Bronchial epithelial cell (primary cell): ENCODE data around the gene SELENOO. TPM values are rescaled to one million over a fixed set of nuclear protein-coding genes. Genes with fewer than 3 reads are reported as not detected.

Source experiments
- DNase-seq: peaks from one replicate; pipeline ENCODE4 v3.0.0-alpha.2; 2010; ENCODE audit warnings: low read depth
- FAIRE-seq: peaks from 2 replicates; lab custom pipeline; 2011; peaks lifted over from hg19 to GRCh38; lab: Jason Lieb, UNC
- H3K27me3 ChIP-seq: 2 replicates; pipeline ENCODE4 v1.5.1; 2011; ENCODE audit warnings: low read length; ENCODE audit not compliant: control insufficient read depth, insufficient read depth
- H3K36me3 ChIP-seq: 2 replicates; pipeline ENCODE4 v1.5.1; 2011; ENCODE audit warnings: low read length; ENCODE audit not compliant: control insufficient read depth, insufficient read depth
- H3K4me3 ChIP-seq: 2 replicates; pipeline ENCODE4 v1.5.1; 2011; ENCODE audit warnings: mild to moderate bottlenecking, low read depth, low read length, control low read depth
- total RNA-seq: library from RNA; depleted of rRNA; stranded (reverse); fragments of >200 nt; gene quantifications from 2 replicates; pipeline ENCODE4 v1.2.1, GENCODE V29; 2014
- TF ChIP-seq, protein P1 (sequence below): IDR thresholded peaks from 2 replicates; pipeline ENCODE4 v1.5.1; 2011; ENCODE audit warnings: mild to moderate bottlenecking, moderate library complexity, low read length, control low read depth, inconsistent platforms; ENCODE audit not compliant: insufficient read depth, severe bottlenecking

SELENOO gene
- total RNA-seq, 1 donor from 2014 or later, result 20.8 TPM

DNA sequence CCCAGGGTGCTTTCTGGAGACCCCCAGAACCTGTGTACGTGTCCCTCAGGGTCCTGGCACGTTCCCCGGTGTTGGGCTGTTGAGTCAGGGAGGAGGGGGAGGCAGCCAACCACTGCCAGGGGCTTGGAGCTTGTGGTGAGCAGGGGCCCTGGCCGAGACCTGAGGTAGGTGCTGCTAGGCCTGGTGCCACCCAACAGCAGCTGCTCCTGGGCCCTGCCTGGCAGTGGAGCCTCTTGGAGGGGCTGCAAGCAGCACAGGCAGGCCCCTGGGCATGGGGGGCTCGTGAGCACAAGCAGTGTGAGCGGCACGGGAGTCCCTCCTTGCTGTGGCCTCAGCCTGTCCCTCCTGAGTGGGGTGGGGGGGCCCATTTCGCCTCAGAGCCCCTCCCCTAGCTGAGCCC lies 7.2 kb upstream of the SELENOO start:
- FAIRE-seq, result no peak
- Histone ChIP-seq H3K4me3 (no peak overlapping the region), H3K27me3 (no peaks in the 10 kb centered on the region), H3K36me3 (peaks cover 29% of the 10 kb centered on the region)
- TF ChIP-seq, protein P1, sequence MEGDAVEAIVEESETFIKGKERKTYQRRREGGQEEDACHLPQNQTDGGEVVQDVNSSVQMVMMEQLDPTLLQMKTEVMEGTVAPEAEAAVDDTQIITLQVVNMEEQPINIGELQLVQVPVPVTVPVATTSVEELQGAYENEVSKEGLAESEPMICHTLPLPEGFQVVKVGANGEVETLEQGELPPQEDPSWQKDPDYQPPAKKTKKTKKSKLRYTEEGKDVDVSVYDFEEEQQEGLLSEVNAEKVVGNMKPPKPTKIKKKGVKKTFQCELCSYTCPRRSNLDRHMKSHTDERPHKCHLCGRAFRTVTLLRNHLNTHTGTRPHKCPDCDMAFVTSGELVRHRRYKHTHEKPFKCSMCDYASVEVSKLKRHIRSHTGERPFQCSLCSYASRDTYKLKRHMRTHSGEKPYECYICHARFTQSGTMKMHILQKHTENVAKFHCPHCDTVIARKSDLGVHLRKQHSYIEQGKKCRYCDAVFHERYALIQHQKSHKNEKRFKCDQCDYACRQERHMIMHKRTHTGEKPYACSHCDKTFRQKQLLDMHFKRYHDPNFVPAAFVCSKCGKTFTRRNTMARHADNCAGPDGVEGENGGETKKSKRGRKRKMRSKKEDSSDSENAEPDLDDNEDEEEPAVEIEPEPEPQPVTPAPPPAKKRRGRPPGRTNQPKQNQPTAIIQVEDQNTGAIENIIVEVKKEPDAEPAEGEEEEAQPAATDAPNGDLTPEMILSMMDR, result no peak
- DNase-seq, result no peak

DNA sequence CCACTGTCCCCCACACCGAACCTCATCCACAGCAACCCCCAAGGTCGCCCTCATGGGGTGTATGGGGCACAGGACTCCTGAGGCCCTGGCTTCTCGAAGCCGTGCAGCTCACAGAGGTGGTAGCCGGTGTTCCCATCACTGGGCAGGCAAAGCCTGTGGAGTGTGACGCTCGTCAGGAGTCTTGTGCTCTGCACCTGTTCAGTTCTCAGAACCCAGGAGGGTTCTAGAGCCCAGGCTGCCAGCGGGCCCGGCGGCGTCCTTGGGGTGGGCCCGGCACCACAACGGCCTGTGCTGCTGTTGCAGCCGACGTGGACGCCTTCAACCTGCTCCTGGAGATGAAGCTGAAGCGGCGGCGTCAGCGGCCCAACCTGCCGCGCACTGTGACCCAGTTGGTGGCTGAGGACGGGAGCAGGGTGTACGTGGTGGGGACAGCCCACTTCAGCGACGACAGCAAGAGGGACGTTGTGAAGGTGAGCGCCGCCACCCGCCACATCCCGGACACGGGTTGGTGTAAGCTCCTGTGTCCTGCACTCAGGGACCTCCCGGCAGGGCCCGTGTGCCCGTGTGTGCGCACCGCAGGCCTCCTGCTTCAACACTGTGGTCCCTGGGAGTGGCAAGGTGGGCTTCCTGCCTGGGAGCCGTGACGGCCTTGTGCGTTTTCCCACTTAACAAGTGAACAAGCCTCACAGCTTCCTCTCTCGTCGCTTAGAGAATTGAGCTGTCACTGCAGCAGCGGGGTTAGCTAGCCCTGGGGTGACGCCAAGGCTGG lies 6.6 kb upstream of the SELENOO start:
- H3K36me3 ChIP-seq, result peaks cover 29% of the 10 kb centered on the region

DNA sequence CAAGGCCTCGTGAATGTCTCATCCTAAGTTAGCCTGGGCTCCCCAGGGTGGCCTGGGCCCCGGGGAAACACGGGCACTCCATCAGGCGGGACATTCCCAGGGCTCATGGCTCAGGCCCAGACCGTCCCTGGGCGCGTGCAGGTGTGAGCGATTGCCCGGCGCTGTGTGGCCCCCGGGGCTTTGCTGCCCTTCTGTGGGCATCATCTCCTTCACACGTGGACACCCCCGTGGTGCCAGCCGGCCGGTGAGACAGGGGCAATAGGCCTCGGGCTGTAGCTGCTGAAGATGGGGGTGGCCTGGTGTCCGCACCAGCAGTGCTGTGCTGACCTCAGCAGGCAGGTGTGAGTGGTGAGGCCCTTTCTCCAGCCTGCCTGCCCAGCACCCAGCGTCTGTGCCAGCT lies 4.6 kb upstream of the SELENOO start:
- H3K4me3 ChIP-seq, result no peak overlapping the region
- TF ChIP-seq, protein P1, result no peak
- peaks cover 28% of the 10 kb centered on the region for H3K36me3 ChIP-seq
- DNase-seq, result no peak
- no peak for FAIRE-seq
- no peaks in the 10 kb centered on the region for H3K27me3 ChIP-seq

More for the DNA sequence above, 6.6 kb upstream of the SELENOO start:
- no peaks in the 10 kb centered on the region for H3K27me3 ChIP-seq
- DNase-seq (no peak), FAIRE-seq (no peak)
- TF ChIP-seq, protein P1, result no peak
- H3K4me3 ChIP-seq, result no peak overlapping the region

DNA sequence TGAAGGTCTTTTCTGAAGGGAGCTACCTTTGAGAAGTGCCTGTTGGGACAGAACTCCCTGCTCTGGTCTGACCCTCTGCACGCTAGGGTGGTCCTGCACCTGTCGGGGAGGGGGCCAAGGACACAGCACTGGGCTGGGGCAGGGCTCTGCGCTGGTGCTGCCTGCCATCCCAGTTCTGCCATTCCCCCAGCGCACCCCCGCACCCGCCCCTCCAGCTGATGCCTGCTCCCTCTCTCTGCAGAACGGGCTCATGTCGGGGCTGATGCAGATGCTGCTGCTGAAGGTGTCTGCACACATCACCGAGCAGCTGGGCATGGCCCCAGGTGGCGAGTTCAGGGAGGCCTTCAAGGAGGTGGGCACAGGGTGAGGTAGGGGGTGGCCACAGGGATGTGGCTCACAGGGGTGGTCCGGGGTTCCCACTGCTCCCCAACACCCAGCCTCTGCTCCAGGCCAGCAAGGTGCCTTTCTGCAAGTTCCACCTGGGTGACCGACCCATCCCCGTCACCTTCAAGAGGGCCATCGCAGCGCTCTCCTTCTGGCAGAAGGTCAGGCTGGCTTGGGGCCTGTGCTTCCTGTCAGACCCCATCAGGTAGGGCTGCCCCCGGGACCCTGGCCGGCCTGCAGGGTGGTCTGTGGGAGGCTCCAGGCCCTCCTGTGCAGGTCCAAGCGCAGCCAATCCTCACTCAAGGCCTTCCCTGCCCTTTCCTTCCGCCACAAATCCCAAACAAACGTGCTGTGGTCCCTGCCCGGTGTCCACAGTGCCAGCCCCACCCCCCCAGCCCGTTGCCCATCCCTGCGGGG lies 3.6 kb upstream of the SELENOO start:
- no peak for FAIRE-seq
- Histone ChIP-seq H3K36me3 (peaks cover 28% of the 10 kb centered on the region), H3K4me3 (no peak overlapping the region), H3K27me3 (no peaks in the 10 kb centered on the region)
- DNase-seq, result no peak
- TF ChIP-seq, protein P1, result no peak

- TF ChIP-seq, protein P1, result no peak
- H3K4me3 ChIP-seq, result no peak overlapping the region
- no peaks in the 10 kb centered on the region for H3K27me3 ChIP-seq
- DNase-seq, result no peak
- no peak for FAIRE-seq
- H3K36me3 ChIP-seq, result peaks cover 26% of the 10 kb centered on the region
Measured at GRCh38 chr22:50197856-50198623, 2.8 kb upstream of the SELENOO start.
